Hindlimb muscle (tissue), 1 donor: ENCODE data around the gene GLCE. TPM values are rescaled to one million over a fixed set of nuclear protein-coding genes. Genes with fewer than 3 reads are reported as not detected.
"Not testable (repeated sequence)": the region's sequence is repeated elsewhere in the genome, so short reads cannot be mapped to it uniquely, and the experiment has no call there.

Source experiments
- DNase-seq: peaks from one replicate; pipeline ENCODE4 v3.0.0-alpha.2; 2013
- polyA plus RNA-seq: library from polyadenylated mRNA; unstranded; fragments of 120-200 nt; gene quantifications from one replicate; pipeline ENCODE4 v1.2.1, GENCODE V29; 2013; ENCODE audit not compliant: insufficient read length

GLCE gene
- polyA plus RNA-seq, 1 donor = 27.5 TPM

DNA sequence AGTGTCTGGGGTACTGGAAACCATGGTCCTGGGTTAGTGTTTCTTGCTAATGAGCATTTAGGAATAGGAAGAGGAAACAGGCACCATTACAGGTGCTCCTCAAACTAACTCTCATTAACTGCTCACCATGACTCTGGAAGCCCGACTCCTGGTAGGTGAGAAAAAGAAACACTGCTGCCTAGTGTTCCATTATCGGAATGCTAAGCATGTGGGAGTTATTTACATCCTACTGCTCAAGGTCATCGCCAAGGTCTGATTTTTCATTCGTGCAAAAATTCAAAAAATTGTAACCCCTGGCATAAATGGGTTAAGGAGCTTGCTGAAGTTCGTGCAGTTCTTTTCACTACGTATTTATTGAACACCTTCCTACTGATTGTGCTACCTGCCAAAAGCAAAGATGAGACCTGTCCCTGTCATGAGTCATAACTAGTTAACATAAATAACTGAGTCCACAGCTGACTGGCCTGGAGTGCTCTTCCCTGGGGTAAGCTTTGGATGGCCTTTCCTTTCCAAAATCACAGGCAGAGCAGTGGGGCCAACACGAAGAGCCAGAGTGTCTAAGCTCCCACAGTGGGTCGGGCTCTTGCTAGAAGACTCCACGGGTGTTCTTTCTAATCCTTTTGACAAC lies 115.6 kb downstream of the GLCE start:
- DNase-seq = no peak

DNA sequence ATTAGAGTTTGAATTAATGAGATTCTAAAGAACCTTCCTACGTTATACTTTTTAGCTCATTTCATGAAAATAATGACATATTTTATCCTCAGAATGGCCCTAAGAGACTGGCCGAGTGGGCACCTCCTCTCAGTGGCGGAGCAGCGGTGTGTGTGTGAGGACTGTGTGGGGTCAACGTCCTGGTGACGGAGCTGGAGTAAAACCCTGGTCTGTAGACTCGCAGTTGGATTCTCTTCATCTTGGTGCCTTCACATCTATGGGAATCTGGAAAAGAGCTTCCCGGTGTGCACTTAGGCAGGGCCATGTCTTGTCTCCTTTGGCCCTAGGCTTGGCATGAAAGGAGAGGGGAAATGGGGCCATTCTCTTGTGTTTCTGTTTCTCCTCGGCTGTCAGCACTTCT lies 116.9 kb downstream of the GLCE start:
- no peak for DNase-seq

DNA sequence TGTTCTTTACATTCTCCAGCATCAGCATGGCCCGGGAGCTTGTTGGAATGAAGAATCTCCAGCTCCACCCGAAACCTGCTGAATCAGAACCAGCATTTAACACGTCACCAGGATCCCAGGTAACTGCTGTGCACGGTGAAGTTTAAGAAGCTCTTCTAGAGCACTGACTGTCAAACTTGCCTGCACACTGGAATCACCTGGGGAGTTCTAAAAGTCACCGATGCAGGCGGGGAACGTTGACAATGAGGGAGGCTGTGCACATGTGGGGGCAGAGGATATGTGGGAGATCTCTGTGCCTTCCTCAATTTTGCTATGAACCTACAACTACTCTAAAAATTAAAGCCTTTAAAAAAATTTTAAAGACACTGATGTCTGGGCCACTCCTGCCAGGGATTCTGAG lies 119.2 kb downstream of the GLCE start:
- DNase-seq = no peak

DNA sequence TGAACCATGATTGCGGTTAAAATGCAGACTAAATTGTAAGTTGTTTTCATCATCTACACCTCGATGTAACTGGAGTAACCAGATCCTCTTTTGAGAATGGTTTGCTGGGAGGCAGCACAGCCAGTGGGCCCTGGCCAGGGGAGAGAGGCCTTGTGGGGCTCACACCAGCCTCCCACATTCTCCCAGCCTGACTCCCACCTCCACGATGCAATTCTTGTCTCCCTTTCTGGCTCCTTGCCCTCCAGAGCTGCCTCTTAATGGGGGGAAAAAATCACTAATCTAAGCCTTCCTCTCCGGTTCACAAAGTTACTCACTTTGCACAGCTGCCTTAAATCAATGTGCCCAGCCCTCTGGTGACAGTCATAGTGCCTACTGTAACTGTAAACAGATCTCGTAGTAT lies 120.3 kb downstream of the GLCE start:
- no peak for DNase-seq

DNA sequence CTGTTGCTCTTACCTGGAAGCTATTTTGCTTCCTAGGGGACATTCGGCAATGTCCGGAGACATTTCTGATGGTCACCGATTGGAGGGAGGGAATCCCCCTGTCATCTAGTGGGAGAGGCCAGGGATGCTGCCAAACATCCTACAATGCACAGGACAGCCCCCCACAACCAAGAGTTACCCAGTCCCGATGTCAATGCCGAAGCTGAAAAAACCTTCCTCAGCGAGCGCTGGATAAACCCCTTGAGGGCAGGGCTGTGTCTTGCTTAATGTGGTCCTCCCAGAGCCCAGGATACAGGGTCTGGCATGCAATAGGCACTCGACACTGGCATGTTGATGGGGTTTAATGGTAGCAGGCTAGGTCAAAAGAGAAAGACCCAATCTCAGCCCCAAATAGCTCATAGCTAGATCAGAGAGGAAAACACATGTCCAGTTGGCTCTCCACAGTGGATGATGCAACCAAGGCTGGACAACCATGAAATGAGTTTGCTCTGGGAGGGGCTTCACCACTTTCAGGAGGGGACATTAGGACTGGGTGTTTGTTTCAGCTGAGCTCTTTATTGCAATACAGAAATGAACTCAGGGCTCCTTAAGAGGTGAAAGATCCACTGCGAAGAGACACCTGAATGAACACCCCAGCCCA lies 121.8 kb downstream of the GLCE start:
- no peak for DNase-seq

DNA sequence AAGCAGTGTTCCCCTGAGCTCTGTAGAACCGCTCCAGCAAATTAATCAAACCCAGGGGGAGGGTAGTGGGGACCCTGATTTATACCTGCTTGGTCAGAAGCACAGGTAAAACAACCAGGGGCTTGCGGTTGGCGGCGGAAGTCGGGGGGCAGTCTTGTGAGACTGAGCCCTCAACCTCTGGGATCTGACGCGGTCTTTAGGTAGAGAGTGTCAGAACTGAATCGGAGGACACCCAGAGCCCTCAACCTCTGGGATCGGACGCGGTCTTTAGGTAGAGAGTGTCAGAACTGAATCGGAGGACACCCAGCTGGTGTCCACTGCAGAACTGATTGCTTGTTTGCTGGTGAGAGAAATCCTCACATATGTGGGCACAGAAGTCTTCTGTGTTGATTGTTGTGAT lies 125.4 kb downstream of the GLCE start:
- no peak for DNase-seq

DNA sequence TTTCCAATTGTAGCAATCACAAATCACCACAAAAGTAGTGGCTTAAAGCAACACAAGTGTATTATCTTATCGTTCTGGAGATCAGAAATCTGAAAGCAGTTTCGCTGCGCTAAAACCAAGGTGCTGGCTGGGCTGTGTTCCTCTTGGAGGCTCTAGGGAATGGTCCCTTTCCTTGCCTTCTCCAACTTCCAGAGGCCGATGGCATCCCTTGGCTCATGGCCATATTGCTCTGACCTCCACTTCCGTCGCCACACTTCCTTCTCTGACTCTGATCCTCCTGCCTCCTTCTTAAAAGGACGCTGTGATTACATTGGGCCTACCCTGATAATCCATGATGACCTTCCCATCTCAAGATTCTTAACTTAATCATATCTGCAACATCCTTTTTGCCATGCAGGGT lies 127.6 kb downstream of the GLCE start:
- no peak for DNase-seq

DNA sequence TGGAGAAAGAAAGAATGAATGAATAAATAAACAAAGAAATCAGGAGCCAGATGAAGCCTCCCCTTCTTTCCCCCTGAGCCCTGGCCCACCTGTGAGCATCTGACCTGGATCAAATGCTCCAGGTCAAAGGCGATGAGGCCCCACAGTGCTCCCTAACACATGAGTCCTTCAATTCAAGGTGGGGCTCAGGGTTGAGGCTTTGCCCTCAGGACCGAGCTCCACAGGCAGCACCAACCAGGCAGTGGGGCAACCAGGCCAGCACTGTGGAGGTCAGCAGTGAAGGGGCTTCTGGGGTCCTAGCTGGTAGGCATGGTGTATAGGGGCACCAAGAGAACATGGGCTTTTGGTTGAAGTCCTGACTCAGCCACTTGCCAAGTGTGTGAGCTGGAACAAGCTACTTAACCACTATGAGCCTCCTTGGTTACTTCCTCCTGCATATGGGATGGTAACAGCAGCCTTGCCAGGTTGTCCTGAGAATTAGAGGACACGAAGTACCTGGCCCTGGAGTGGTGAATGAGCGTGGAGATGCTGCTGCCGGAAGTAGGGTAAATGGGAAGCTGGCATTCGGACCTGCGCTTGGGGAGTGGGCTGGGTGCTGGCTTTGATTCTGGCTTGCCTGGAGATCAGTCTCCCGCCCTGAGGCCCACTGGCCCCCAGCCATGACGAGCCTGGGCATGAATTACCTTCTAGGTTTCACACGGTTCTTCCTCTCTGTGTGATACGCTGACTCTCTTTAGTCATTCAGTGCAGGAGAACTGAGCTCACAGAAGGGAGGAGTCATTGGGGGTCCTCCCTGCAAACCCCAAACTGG lies 128.3 kb downstream of the GLCE start:
- no peak for DNase-seq

DNA sequence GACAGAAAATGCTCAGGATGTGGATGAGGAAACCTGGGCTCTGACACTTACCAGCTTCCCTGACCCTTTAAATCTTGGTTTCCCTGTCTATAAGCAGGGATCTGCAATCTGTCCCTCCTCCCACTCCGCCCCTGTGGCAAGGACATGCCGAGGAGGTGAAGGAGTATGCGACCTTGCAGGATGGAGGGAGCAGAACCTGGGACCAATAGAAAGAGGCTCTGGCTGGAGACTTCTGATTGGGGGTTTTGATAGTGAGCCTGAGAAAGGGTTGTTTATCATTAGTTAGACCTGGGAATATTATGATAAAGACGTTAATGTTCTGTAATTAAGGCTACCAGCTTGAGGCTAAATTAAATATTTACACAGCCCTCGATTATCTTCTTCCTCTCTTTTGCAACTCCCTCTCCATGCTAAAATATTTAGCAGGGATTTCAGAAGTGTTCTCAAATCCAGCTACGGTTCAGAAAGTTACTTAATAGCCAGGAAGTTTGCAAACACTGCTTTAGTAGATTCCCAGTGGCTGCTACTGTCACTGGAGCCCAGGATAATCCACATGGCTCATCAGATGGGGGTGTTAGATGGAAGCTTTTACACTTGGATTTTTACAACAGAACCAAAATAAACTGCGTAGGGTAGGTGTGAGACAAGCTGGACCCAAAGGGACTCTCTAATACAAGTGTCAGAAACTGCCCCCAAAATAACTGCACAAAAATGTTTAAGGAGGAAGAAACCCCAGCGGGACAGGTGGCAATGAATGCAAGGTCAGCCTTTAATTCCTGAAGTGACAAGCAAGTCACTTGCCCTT lies 129.1 kb downstream of the GLCE start:
- DNase-seq = no peak

DNA sequence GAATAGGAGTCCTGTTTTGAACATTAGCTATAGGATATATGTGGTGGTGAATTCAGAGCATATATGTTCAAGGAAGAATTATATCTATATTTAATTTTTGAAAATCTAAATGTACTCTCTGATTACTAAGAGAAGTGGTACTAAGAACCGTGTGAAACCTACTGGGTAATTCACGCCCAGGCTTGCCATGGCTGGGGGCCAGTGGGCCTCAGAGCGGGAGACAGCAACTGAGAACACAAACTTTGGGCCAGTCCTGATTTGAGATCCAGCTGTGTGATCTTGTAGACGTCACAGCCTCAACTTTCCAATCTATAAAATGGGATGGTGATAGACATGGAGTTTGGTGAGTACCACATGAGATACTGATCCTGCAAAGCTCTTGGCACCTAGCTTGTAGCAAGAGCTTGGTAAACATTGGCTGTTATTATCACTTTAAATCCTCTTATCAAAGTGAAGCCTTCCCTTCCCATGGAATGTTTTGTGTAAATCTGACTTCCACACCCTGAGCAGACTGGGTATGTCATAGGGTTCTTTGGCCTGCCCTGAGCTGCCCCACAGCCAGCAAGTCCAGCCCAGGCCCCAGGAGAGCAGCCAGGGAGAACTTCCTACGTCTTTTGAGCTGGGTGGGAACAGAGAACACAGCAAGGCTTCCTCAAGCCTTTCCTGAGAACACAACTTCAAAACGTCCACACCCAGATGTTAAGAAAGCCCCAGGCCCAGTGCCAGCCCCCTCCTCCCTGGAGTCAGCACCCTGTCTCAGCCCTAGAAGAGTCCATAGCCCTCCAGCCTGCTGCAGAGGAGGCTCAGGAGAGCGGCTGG lies 130.1 kb downstream of the GLCE start:
- no peak for DNase-seq

DNA sequence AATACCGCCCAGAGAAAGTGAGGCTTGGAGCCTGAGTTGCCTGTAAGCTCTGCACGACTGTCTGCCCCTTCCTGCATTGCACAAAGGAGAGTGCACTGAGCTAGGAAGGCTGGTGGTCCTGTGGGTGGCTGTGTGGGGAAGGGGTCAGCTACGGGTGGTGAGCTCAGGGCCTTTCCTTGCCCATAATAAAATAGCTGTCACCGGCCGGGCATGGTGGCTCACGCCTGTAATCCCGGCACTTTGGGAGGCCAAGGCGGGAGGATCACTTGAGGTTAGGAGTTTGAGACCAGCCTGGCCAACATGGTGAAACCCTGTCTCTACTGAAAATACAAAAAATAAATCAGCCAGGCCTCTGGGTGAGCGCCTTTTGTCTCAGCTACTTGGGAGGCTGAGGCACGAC lies 131.2 kb downstream of the GLCE start:
- DNase-seq = not testable (repeated sequence)

DNA sequence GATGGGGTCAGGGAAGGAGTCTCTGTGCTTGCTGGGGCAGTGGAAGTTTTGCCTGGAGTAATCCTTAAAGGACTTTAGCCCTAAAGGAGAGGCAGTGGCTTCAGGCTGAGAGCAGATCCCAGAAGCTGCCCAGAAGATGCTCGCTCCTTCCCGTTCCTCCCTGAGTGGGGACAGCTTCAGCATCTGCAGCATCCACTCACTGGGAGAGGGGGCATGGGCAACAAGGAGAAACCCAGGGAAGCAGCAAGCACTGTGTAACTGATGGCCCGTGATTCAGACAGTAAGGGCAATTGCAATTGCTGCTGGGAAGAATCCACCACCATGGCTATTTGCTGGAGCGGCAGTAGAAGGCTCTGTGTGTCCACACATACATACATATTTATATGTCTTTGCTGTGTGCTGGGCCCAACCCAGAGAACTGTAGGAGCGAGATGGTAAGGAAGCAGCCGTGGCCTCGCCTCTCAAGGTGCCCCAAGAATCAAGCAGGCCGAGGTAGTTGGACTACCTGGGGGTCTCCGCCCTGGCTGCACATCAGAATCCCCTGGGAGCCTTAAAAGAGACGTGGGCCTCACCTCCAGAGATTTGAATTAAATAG lies 132.5 kb downstream of the GLCE start:
- no peak for DNase-seq

DNA sequence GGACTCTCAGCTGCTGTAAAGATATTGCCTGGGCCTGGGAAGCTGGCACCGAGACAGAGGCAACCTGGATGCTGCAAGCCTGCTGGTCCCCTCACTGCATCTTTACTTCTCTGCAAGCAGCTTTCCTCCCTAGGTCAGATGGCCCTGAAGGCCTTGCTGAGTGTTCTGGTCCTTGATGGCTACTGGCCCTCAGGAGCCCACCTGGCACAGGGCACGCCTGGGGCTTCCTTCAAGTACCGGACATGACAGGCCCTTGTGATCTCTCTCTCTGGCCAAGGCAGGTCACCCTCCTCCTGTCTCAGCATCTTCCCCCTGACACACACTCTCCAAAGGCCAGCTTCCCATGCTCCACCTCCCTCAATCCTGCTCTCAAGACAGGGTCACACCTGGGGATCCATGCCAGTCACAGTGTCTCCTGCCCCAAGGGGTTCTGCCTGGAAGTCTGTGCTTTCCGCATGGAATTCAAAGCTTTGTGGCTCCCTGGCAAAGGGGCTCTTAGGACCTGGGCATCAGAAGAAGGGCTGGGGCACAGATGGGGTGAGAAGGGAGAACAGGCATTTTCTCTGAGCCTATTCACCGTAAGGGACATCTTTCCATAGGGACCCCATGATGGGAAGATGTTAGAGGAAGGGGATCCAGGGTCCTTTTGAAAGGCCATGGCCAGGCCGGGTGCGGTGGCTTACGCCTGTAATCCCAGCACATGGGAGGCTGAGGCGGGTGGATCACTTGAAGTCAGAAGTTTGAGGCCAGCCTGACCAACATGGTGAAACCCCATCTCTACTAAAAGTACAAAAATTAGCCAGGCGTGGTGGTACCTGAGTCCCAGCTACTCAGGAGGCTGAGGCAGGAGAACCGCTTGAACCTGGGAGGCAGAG lies 133.5 kb downstream of the GLCE start:
- no peak for DNase-seq

DNA sequence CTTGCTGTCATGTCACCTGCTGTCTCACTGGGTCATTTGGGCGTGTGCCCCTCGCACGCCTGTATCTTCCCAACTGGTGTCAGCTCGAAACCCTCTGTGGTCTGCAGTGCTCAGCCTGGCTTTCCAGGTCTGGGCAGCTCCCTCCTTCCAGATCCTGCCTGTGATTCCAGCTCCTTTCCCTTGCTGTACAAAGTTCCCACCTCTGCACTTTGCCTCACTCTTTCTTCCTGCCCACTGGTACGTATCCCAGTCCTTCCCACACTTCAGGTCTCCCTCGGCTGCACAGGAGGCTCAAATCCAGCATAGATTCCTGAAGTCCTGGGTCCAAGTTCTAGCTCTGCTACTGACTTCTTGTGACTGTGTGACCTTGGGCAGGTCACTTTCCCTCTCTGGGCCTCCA lies 136.2 kb downstream of the GLCE start:
- no peak for DNase-seq

DNA sequence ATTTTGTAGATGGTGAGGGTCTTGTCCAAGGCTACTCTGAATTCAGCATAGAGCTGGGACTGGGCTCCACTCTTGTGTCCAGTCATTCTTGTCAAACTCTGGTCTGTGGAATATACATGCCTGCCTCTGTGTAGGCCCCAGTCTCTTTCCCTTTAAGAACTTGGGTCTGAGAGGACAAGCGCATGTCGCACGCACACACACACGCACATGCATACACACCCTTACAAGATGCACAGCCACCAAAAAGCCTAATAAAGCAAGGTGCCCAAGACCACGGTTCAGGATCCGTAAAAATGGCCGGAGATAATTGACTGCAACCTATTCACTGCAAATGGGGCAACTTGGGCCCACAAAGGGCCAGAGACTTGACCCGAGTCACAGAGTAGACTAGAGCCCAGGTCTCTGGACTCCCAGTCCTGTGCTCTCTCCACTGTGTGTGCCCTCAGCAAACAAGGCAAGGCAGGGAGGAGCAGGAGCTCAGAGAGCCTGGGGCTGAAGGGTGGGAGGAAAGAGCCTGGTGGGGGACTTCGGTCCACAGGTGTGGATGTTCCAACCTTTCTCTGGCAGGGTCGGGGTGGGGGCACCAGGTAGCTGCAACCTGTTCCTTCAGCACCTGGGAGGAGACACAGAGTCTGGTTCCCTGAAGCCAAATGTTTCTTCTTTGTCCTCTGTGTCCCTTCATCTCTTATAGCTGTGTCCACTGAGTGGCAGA lies 137.4 kb downstream of the GLCE start:
- no peak for DNase-seq

DNA sequence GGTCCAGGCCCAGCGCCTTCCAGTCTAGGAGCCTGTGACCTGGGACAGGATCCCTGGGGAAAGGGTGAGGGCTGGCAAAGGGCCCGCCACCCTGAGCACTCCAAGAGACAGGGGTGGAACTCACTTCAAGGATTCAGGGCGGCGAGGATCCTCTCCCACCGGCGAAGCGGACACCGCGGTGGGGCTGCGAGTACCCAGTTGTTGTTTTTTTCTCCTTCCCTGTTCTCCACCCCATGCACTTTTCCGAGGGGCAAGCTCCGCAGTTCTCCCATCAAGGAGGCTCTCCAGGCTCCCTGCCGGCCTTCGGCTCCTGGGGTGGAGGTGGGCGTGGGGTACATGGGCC lies 137.9 kb downstream of the GLCE start:
- DNase-seq = no peak

DNA sequence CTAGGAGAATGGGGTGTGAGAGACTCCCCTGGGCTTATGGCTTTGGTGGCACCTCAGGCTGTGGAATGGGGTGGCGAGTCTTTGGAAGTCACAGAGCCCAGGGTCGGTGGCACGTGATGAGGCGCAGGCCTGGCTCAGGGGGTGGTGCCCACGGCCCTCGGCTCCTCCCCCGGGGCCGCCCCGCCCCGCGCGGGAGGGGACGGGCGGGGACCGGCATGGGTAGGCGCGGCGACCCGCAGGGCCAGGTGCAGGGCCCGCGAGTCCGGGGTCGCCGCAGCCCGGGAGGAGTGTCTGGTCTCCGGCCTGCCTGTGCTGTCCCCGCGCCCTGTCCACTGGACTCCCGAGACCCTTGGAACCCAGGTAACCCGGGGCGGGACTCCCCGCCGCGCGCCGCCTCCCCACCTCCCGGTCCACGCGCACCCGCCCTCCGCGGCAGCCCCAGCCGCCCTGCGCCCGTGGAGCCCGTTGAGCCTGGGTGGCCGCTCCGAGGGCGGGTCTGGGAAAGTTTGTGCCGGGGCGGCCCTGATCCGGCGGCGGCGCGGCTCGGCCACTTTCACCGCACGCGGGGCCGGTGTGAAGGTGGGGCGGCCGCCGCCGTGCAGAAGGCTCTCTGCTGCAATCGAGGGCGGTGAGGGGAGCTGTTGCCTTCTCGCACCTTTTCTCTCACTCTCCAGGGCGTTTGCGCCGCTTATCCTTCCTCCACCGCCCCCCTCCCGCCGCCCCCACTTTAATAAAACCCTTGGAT lies 138.4 kb downstream of the GLCE start, which contains the start of gene PAQR5:
PAQR5 (plus strand) TSS at position 216 of the 745 bp plus-strand sequence. CDS start 61,169 bp downstream, outside the sequence.
- no peak for DNase-seq

DNA sequence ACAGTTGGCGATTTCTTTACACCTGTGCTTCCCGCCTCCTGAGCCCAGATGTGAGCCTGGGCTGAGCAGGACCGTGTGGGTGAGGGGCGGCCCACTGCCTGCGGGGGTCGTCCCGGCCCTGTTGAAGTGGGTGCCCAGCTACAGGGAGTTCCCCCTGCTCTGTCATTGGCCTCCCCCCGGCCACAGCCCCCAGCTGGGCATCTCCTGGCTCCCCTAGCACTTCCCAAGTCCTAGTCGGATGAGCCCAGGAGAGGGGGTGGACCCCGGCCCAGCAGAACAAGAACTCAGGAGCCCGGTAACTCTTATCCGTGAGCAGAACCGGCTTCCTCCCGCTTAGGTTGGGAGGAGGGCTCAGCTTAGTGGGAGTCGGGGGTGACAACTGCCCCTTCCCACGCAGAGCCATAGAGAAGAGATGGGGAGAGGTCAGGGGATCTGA lies 139.0 kb downstream of the GLCE start:
- no peak for DNase-seq

DNA sequence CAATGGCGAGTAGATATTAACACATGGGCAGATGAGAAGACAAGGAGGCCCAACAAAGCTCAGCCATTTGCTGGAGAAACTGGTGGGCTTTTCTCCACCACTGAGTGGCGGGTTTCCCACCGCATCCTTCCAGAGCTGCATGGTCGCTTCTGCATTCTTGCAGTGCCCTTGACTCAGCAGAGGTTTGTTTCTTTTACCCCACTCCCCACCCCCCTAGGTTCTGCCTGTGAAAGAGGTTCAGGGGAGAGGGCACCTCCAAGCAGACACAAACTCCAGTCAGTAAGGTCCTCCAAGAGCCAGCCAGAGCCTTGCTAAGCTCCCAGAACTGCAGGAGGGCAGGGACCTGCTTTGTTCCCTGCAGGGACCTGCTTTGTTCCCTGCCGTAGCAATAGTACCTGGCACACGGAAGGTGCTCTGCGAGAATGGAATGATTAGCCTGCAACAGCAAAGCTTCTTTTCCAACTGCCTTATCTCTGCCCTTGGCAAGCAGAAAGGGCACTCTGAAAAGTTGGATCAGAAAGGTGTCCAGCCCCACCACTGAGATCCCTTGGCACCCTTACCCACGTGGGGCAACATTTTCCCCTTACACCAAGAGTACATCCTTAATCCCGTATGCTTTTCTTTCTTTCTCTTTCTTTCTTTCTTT lies 139.6 kb downstream of the GLCE start:
- no peak for DNase-seq
